Measurements from ENCODE around the gene MATCAP1. TPM values are rescaled to one million over a fixed set of nuclear protein-coding genes. Genes with fewer than 3 reads are reported as not detected.

The MATCAP1 gene
- polyA plus RNA-seq, 4 donors: 23.9 to 68.7 (median 45.6) TPM

DNA sequence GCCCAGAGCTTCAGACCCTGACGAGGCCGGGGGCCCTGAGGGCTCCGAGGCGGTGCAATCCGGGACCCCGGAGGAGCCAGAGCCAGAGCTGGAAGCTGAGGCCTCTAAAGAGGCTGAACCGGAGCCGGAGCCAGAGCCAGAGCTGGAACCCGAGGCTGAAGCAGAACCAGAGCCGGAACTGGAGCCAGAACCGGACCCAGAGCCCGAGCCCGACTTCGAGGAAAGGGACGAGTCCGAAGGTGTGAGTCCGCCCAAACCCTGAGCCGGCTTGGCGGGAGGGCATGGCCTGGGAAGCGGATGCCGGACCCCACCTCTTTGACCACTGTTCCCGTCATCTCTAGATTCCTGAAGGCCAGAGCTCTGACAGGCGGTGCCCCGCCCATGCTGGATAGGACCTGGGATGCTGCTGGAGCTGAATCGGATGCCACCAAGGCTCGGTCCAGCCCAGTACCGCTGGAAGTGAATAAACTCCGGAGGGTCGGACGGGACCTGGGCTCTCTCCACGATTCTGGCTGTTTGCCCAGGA, 9.0 kb downstream of the MATCAP1 start:
- no peak for DNase-seq (ENCODE audit: low read depth in 4 of 4, low spot score in 2 of 4)

DNA sequence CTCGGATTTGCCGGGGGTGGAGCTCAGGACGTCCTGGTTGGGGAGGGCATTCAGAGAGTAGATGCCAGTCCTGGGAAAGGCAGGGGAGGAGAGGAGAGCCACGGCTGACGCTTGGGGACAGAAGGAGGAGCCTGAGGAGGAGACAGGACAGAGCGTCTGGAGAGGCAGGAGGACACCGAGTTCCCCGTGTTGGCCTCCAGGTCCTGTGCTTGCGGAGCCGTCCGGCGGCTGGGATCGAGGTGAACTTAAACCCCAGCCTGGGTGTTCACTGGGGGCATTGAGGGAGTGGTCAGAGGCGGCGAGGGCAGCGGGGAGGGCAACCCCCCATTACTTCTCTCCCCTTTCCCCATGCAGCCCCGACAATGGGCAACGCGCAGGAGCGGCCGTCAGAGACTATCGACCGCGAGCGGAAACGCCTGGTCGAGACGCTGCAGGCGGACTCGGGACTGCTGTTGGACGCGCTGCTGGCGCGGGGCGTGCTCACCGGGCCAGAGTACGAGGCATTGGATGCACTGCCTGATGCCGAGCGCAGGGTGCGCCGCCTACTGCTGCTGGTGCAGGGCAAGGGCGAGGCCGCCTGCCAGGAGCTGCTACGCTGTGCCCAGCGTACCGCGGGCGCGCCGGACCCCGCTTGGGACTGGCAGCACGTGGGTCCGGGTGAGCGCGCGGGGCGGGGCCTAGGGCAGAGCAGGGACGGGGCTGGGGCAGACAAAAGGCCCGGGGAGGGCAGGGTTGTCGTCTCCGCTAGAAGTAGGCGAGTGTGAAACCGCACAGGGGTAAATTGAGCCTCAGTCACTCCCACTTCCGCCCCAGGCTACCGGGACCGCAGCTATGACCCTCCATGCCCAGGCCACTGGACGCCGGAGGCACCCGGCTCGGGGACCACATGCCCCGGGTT, 9.7 kb downstream of the MATCAP1 start:
- no peak for DNase-seq (ENCODE audit: low read depth in 4 of 4, low spot score in 2 of 4)

DNA sequence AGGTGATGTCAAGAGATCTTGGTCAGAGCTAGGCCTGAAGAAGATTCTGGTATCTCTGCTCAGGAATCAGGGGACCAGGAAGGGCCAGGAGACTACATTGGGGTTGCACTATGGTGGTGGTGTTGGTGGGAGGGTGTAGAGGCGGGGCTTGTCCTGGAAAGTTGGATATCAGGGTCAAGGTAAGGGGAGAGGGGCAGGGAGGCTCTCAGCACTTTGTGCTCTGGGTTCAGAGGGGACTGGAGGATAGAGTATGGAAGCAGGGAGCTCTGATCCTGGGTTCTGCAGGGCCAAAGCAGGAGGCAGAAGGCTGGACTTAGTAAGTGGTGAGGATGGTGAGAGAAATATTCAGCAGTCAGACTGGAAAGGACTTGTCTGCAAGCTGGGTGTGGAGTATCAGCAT, 10.4 kb downstream of the MATCAP1 start:
- no peak for DNase-seq (ENCODE audit: low read depth in 4 of 4, low spot score in 2 of 4)

DNA sequence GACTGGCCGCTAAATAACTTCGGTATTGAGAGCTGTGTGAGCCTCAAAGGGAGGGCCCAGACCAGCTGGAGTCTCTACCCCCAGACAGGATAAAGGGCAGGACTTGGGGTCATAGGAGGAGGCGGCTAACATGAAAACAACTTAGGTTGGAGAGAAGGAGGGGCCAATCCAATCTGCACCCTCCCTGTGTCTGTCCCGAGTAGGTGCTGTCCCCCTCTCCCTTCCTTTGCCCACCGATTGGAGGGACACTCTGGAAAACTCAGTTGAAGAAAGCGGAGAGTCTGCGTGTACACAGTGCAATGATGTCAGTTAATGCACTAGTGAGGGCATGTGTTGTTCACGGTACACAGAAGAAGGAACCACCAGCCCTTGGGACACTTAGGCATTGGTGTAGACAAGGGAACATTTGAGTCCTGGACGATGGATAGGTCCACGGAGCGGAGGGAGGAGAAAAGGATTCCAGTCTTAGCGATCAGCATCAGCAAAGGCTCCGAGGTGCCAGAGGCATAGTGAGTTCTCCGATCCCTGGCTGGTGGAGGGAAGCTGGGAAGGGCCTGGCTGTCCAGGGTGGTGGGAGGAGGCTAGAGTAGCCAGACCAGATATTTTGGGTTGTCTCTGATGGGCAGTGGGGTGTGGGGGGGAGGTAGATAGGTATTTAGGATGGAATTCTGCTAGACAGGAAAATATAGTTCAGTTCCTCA, 12.7 kb downstream of the MATCAP1 start:
- no peak for DNase-seq (ENCODE audit: low read depth in 4 of 4, low spot score in 2 of 4)

DNA sequence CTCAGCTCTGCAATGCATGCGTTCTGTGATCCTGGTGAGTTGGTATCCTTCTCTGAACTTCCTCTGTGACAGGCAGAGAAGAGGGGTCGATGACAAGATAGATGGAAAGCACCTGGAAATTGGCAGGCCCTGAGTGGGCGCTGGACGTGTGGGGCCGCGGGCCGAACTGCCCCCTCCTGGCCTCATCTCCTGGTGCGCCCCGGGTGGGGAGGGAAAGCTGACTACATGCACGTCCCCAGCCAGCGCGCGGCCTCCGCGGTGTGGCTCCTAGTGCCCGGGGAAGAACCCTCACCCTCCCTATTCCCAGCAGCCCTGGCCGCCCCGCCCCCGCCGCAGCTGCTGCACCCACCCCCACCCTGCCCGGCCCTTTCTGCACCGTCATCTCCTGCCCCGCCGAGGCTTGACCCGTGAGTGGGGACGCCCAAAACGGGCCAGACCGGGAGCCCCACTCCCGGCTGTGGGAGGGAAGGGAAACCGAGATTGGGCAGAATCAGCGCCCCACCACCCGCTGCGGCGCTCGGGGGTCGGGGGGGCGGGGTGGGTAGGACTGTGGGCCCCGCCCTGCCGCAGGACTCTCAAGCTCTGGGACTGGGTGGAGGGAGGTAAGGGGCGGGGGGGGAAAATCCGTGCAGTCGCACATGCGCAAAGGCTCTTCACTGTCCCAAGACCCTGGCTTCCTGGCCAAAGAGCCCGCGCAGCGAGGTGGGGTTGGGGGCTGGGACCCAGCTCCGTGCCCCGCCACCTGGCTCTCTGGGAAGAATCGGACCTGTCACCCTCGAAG, 13.4 kb downstream of the MATCAP1 start, which contains the start of gene NOL3:
Gene NOL3 (plus strand): TSS at position 371 of the 781 bp plus-strand sequence.
- no peak for DNase-seq (ENCODE audit: low read depth in 4 of 4, low spot score in 2 of 4)

DNA sequence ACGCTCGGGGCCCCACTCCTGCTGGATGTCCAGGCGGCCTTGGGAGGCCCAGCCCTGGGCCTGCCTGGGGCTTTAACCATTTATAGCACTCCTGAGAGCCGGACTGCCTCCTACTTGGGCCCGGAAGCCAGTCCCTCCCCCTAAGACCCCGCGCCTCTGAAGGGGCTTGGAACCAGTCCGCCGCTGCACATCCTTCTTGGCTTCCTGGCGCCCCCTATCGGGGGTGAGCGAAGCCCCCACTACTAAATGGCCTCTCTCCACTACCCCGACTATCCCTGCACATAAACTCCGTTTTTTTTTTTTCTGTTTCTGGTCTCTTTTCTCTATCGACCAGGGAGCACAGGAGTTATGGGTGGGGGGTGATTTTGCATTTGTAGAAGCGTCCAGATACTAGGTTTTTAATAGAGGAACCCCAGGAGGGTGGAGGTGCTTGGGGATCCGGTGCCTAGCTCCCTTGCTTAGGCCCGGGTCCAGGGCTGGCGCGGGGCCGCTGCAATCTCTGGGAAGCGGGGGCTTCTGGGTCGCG, 14.1 kb downstream of the MATCAP1 start:
- DNase-seq (ENCODE audit: low read depth in 4 of 4, low spot score in 2 of 4): no peak

DNA sequence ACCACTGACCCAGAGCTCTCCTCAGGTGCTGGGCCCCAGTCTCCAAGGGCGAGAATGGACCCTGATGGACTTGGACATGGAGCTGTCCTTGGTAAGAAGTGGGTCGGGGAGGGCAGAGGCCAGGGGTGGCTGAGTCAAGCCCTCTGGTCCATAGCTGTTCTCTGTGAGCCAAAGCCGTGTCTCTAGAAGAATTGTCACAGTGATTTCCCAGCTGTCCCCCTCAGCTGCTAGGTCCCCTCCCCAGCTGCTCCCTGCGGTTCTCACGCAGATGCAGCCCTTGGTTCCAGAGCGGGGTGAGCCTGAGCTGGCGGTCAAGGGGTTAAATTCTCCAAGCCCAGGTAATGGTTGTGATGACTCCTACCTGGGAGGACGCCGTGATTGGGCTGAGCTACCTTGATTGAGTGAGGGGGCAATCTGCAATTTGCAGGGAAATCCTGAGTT, 14.7 kb downstream of the MATCAP1 start:
- no peak for DNase-seq (ENCODE audit: low read depth in 4 of 4, low spot score in 2 of 4)

DNA sequence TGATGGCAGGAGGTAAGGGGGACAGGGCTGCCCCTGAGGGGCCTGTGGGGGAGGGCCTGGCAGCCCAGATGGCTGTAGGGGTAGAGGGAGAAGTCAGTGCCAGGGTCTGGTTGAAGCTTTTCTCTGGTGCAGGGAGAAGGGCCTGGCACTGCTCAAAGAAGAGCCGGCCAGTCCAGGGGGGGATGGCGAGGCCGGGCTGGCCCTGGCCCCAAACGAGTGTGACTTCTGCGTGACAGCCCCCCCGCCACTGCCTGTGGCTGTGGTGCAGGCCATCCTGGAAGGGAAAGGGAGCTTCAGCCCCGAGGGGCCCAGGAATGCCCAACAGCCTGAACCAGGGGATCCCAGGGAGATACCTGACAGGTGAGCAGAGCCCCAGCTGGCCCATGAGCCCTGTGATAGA, 16.2 kb downstream of the MATCAP1 start:
- no peak for DNase-seq (ENCODE audit: low read depth in 4 of 4, low spot score in 2 of 4)

DNA sequence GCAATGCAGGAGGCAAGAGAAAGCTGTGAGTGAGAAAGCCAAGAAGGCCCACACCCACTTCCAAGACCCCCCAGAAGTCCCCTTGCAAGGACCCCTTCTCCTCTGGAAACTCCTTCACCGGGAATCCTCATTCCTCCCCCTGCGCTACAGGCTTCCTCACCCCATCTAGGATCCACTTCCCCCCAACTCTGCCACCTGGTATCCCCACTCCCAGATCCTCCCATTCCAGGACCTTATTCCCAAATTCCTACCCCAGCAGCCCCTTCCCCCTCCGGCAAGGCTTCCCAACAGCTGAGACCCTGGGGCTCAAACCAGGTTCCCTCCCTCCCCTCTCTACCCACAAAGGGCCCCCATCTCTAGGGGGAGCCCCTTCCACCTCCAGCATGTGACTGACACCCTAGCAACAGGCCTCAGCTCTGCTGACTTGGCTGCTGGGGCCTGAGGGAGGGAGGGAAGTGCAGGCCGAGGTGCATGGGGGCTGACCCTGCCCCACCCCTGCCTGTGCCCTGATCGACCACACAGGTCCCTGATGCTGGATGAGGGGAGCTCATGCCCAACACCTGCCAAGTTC, 17.1 kb downstream of the MATCAP1 start:
- no peak for DNase-seq (ENCODE audit: low read depth in 4 of 4, low spot score in 2 of 4)

DNA sequence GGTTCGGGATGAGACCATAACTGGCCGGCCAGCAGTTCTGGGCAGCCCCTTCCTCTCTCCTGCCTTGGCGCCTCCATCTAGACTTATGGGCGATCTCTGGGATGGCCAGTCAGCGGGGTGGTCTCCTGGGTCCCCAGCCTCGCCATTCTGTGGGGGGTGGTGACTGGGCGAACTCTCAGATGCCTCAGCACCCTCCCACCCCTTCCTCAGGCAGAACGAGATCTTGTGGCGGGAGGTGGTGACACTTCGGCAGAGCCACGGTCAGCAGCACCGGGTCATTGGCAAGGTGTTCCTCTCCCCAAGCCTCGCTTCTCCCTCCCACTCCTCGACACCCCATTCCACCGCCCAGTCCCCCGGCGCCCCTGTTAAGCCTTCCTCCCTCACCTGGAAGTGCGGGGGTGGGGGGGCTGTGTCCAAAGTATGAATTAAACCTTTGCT, 17.6 kb downstream of the MATCAP1 start:
- DNase-seq (ENCODE audit: low read depth in 4 of 4, low spot score in 2 of 4): no peak

DNA sequence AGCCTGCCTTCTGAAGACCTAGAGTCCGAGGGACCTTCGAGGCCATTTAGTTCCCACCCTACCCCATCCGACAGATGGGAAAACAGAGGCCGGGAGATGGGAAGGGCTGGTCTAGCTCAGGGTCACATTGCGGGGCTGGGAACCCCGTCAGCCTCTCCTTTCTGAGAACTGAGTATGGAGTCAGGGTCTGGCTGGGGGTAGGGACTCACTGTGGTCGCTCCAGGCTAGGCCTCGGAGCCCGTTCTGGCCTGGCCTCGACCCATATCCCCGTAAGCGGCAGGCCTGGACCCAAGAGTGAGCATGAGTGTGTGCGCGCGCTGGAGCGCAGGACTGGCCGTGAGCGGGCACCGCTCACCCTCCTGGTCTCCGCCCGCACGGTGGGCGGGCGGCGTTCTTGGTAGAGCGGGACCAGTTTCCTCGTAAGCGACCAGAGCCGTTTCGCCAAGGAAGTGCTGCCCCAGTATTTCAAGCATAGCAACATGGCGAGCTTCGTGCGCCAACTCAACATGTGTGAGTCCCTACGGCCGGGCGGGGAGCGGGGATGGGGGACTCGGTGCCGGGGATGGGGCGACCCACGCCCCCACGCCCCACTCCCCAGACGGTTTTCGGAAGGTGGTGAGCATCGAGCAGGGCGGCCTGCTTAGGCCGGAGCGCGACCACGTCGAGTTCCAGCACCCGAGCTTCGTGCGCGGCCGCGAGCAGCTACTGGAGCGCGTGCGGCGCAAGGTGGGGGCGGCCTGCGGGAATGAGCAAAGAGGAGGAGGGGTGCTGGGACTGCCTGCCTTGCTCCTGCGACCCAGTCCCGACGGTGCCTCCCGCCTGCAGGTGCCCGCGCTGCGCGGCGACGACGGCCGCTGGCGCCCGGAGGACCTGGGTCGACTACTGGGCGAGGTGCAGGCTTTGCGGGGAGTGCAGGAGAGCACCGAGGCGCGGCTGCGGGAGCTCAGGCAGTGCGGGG, 18.4 kb downstream of the MATCAP1 start:
- no peak for DNase-seq (ENCODE audit: low read depth in 4 of 4, low spot score in 2 of 4)

DNA sequence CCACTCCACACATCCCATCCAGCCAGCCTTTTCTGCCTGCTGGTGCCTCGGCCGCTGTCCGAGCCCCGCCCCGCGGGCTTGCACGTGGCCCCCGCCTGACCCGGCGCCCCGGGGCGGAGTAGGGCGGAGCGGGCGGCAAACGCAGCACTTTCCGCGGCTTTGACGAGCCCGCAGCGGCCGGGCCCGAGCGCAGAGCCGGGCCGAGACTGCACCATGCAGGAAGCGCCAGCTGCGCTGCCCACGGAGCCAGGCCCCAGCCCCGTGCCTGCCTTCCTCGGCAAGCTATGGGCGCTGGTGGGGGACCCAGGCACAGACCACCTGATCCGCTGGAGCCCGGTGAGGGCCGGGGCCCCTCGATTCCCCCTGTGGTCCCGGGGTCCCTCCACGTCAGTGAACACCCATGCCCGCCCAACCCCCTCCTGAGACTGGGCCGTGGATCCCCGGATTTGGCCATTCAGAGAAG, 19.1 kb downstream of the MATCAP1 start, which contains the start of gene HSF4:
Gene HSF4 (plus strand): TSS at position 147 of the 463 bp plus-strand sequence. CDS start 67 bp downstream, at position 214.
- no peak for DNase-seq (ENCODE audit: low read depth in 4 of 4, low spot score in 2 of 4)

DNA sequence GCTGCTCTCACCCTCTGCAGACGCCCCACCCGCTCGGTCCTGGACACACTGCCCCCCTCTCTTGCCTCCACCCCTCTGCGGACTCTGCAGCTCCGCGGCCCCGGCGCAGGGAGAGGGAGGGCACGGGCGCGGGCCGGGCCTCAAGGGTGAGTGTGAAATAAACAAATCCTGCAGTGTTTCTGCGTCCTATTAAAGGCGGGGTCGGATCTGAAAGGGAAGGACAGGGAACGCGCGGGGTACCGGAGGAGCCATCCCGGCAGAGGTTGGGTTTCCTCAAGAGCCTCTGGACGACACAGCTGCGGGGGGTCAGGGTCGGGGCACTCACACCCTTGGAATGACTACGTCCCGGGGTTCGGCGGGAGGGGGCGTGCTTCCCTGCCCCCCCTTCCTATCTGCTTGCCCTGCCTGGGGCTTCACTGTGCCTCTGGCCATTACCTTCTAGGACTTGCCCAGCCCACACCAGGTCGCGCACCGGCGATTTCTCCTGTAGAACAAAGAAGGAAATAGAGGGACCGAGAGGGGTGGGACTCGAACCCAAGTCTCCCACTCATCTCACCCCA, 19.7 kb downstream of the MATCAP1 start:
- no peak for DNase-seq (ENCODE audit: low read depth in 4 of 4, low spot score in 2 of 4)

DNA sequence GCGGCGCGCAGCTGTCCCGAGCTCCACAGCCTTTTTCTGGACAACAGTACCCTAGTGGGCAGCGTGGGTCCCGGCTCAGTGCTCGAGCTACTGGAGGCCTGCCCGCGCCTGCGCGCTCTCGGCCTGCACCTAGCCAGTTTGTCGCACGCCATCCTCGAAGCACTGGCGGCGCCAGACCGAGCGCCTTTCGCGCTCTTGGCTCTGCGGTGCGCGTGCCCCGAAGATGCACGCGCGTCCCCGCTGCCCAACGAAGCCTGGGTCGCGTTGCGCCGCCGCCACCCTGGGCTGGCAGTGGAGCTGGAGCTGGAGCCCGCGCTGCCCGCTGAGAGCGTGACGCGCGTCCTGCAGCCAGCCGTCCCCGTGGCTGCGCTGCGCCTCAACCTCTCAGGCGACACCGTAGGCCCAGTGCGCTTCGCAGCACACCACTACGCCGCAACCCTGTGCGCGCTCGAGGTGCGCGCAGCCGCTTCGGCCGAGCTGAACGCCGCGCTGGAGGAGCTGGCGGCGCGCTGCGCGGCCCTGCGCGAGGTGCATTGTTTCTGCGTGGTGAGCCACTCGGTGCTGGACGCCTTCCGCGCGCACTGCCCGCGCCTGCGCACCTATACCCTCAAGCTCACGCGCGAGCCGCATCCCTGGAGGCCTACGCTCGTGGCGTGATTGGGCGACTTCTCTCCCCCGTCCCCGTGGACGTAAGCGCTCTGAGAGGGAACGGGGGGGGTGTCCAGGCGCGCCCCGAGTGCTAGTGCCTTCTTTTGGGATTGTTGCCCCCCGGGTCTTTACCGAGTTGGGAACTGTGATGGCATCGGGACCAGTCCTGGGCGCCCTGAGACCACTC, 20.4 kb downstream of the MATCAP1 start:
- no peak for DNase-seq (ENCODE audit: low read depth in 4 of 4, low spot score in 2 of 4)

DNA sequence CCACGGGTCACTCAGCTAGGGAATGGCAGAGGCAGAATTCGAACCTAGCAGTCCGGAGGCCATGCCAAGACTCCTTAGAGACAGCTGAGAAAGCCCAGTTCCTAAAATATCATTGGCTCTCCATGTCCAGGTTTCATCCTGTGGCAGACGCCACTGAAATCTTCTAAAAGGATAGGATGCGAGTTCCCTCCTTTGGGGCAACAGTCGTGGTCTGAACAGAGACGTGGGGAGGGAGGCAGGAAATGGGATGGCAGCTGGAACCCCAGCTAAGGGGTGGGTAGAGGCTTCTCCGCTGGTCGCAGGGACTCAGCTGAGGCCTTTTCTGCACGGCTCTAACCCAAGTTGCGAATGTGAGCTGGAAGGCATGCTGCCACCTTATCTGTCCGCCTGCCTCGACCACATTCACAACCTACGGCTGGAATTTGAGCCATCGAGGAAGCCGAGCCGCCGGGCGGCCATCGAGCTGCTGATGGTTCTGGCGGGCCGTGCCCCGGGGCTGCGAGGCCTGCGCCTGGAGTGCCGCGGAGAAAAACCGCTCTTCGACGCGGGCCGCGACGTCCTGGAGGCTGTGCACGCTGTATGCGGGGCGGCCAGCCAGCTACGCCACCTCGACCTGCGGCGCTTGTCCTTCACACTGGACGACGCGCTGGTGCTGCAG, 21.1 kb downstream of the MATCAP1 start:
- no peak for DNase-seq (ENCODE audit: low read depth in 4 of 4, low spot score in 2 of 4)

DNA sequence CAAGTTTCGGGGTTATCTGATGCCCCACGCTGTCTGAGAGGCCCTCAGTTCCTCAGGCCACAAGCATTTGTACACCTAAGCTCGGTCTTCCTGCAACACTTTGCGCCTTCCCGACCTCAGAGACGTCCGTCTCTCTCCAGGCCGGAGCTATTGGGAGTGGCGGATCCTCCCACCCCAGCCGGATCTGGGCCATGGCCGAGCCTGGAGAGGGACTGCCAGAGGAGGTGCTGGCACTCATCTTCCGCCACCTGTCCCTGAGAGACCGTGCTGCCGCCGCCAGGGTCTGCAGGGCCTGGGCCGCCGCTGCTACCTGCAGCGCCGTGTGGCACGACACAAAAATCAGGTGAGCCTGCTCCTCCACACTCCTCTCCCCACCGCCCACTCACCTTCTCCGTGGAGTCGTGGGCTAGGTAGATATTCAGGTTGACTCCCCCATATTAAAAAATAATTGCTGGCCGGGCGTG, 22.1 kb downstream of the MATCAP1 start:
- no peak for DNase-seq (ENCODE audit: low read depth in 4 of 4, low spot score in 2 of 4)

Measured in left renal cortex interstitium (tissue), 4 donors.